Measurements from ENCODE around the gene SPAG5.

DNA sequence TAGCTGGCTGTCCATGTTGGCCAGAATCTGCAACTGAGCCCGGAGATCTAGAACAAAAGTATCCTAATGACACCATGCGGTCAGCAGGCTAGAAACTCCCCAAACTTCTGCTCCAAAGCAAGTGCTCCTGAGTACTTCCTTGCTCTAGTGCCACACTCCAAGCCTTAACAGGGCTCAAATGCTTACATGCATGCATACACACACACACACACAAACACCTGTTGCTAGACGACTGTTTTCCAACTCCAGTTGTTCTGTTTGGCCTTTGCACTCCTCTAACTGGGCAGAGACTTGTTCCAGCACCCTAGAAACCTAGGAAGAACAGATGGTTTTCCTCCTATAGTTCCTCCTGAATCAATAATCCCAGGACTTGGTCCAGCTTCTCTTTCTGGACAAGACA is 14.4 kb downstream of the SPAG5 start:
- TF ChIP-seq CTCF (IDR thresholded peaks at IDR 0.05; ENCODE audit: low read length): no peak
- TF ChIP-seq EZH2 (IDR thresholded peaks at IDR 0.05; ENCODE audit: borderline replicate concordance, low read length): no peak
